DMS 273 treated with DMSO at 0.1 percent for 48 hours (cell line): ENCODE measurements around the gene FDX1.

Source experiments
- DNase-seq: peaks from one replicate; lab custom pipeline; 2025; lab: John Stamatoyannopoulos, UW

Gene FDX1

GRCh38 chr11:110431051-110431672 is 1.4 kb downstream of the FDX1 start:
- DNase-seq, result no peak

- DNase-seq, result no peak
Measured at GRCh38 chr11:110431674-110432073, 1.9 kb downstream of the FDX1 start.

GRCh38 chr11:110432713-110433392 is 3.1 kb downstream of the FDX1 start:
- peak; percentile 14 for DNase-seq

- DNase-seq, result no peak
Measured at GRCh38 chr11:110433393-110434333, 3.9 kb downstream of the FDX1 start.

- DNase-seq, result no peak
Measured at GRCh38 chr11:110434952-110435779, 5.4 kb downstream of the FDX1 start.

GRCh38 chr11:110435780-110436717 is 6.3 kb downstream of the FDX1 start:
- no peak for DNase-seq

- DNase-seq, result no peak
Measured at GRCh38 chr11:110438017-110438416, 8.3 kb downstream of the FDX1 start.

- DNase-seq, result no peak
Measured at GRCh38 chr11:110445437-110445836, 15.7 kb downstream of the FDX1 start.

GRCh38 chr11:110446061-110446460 is 16.3 kb downstream of the FDX1 start:
- DNase-seq, result no peak

GRCh38 chr11:110446594-110446993 is 16.8 kb downstream of the FDX1 start:
- no peak for DNase-seq

- DNase-seq, result no peak
Measured at GRCh38 chr11:110447343-110447742, 17.6 kb downstream of the FDX1 start.

GRCh38 chr11:110447897-110448745 is 18.4 kb downstream of the FDX1 start:
- no peak for DNase-seq

- no peak for DNase-seq
Measured at GRCh38 chr11:110450246-110450645, 20.5 kb downstream of the FDX1 start.

GRCh38 chr11:110452720-110453119 is 23.0 kb downstream of the FDX1 start:
- DNase-seq, result no peak

GRCh38 chr11:110453684-110454354 is 24.1 kb downstream of the FDX1 start:
- no peak for DNase-seq

- DNase-seq, result no peak
Measured at GRCh38 chr11:110454609-110455008, 24.9 kb downstream of the FDX1 start.

GRCh38 chr11:110455718-110456117 is 26.0 kb downstream of the FDX1 start:
- no peak for DNase-seq

GRCh38 chr11:110463153-110463552 is 33.4 kb downstream of the FDX1 start:
- DNase-seq, result no peak

- DNase-seq, result no peak
Measured at GRCh38 chr11:110465231-110465630, 35.5 kb downstream of the FDX1 start.
